ENCODE data around the gene SLC6A11. TPM values are rescaled to one million over a fixed set of nuclear protein-coding genes. Genes with fewer than 3 reads are reported as not detected.

The SLC6A11 gene
- polyA plus RNA-seq, 1 donor (not counting 4 experiments of a cell fraction or from before 2014, with no cell fraction given), result 9.8 TPM

GRCh38 chr3:10813425-10813824, 2.6 kb upstream of the SLC6A11 start:
- FAIRE-seq (no peak), DNase-seq (ENCODE audit: low read depth, low spot score) (no peak)
- H3K36me3 ChIP-seq (ENCODE audit: control insufficient read depth in 2 of 2, extremely low read depth in 1 of 2, insufficient read depth in 2 of 2, low read length in 2 of 2), result no peaks in the 10 kb centered on the region
- H3K9me3 ChIP-seq (ENCODE audit: control insufficient read depth, low read depth, low read length), result no peaks in the 10 kb centered on the region
- no peaks in the 10 kb centered on the region for H3K79me2 ChIP-seq (ENCODE audit: control insufficient read depth, insufficient read depth, low read length)
- H3K4me3 ChIP-seq (ENCODE audit: control insufficient read depth in 2 of 3, extremely low read depth in 1 of 3, insufficient read depth in 2 of 3, low read depth in 1 of 3, low read length in 3 of 3), result no peak overlapping the region
- no peaks in the 10 kb centered on the region for H4K20me1 ChIP-seq (ENCODE audit: control insufficient read depth, extremely low read depth, insufficient read depth, low read length)
- no peak overlapping the region for H3K4me2 ChIP-seq (ENCODE audit: control insufficient read depth, extremely low read depth, insufficient read depth, low read depth, low read length)
- H3K9me1 ChIP-seq (ENCODE audit: control insufficient read depth, extremely low read depth, insufficient read depth, low read length), result no peaks in the 10 kb centered on the region
- H3K27me3 ChIP-seq (ENCODE audit: control insufficient read depth, extremely low read depth, insufficient read depth, low read length), result no peaks in the 10 kb centered on the region
- no peak for TF ChIP-seq EZH2 (IDR thresholded peaks at IDR 0.05; ENCODE audit: low read length)
- TF ChIP-seq, protein P1, sequence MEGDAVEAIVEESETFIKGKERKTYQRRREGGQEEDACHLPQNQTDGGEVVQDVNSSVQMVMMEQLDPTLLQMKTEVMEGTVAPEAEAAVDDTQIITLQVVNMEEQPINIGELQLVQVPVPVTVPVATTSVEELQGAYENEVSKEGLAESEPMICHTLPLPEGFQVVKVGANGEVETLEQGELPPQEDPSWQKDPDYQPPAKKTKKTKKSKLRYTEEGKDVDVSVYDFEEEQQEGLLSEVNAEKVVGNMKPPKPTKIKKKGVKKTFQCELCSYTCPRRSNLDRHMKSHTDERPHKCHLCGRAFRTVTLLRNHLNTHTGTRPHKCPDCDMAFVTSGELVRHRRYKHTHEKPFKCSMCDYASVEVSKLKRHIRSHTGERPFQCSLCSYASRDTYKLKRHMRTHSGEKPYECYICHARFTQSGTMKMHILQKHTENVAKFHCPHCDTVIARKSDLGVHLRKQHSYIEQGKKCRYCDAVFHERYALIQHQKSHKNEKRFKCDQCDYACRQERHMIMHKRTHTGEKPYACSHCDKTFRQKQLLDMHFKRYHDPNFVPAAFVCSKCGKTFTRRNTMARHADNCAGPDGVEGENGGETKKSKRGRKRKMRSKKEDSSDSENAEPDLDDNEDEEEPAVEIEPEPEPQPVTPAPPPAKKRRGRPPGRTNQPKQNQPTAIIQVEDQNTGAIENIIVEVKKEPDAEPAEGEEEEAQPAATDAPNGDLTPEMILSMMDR (optimal IDR thresholded peaks at IDR 0.05 in 1 of 3, IDR thresholded peaks at IDR 0.05 in 1 of 3, conservative IDR thresholded peaks at IDR 0.05 in 1 of 3; ENCODE audit: extremely low read depth in 1 of 3, insufficient read depth in 2 of 3, low read length in 3 of 3), result no peak
- H2AFZ ChIP-seq (ENCODE audit: control insufficient read depth, low read length), result no peak overlapping the region
- H3K4me1 ChIP-seq (ENCODE audit: control insufficient read depth, extremely low read depth, insufficient read depth, low read length), result peaks cover 9% of the 10 kb centered on the region
- H3K9ac ChIP-seq (ENCODE audit: control insufficient read depth, extremely low read depth, insufficient read depth, low read length), result no peak overlapping the region
- H3K27ac ChIP-seq (ENCODE audit: control insufficient read depth, insufficient read depth, low read length), result no peak overlapping the region
- dilution Hi-C loops (cut with MboI; ENCODE audit: extremely low pct_ligation_motif_present, low sequenced_read_pairs), result no loop called here

DNA sequence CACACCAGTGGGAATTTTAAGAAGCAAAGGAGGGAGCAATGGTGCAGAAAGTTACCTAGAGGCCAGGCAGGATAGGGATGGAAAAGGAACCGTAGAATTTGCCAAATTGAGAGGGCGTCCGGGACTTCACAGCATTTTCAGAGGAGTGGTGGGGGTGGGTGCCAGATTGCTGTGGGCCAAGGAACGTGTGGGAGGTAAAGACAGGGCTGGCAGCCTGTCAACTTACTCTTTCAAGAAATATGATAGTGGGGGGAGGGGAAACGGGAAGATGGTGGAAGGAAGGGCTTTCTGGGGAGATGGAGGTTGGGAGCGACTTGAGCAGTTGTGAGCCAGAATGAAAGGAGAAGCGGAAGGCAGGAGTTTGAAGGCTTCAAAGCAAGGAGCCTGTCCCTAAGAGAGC, 1.4 kb upstream of the SLC6A11 start:
- FAIRE-seq, result no peak
- Histone ChIP-seq H3K27me3 (ENCODE audit: control insufficient read depth, extremely low read depth, insufficient read depth, low read length) (no peaks in the 10 kb centered on the region), H3K9me3 (ENCODE audit: control insufficient read depth, low read depth, low read length) (no peaks in the 10 kb centered on the region)

More for the DNA sequence above, 1.4 kb upstream of the SLC6A11 start:
- no peak for TF ChIP-seq EZH2 (IDR thresholded peaks at IDR 0.05; ENCODE audit: low read length)
- TF ChIP-seq, protein P1 (optimal IDR thresholded peaks at IDR 0.05 in 1 of 3, IDR thresholded peaks at IDR 0.05 in 1 of 3, conservative IDR thresholded peaks at IDR 0.05 in 1 of 3; ENCODE audit: extremely low read depth in 1 of 3, insufficient read depth in 2 of 3, low read length in 3 of 3), result no peak
- Histone ChIP-seq H3K4me2 (ENCODE audit: control insufficient read depth, extremely low read depth, insufficient read depth, low read depth, low read length) (no peak overlapping the region), H3K36me3 (ENCODE audit: control insufficient read depth in 2 of 2, extremely low read depth in 1 of 2, insufficient read depth in 2 of 2, low read length in 2 of 2) (peaks cover 0 to 2% of the 10 kb centered on the region in 2 experiments), H2AFZ (ENCODE audit: control insufficient read depth, low read length) (no peak overlapping the region), H3K79me2 (ENCODE audit: control insufficient read depth, insufficient read depth, low read length) (no peaks in the 10 kb centered on the region), H3K4me3 (ENCODE audit: control insufficient read depth in 2 of 3, extremely low read depth in 1 of 3, insufficient read depth in 2 of 3, low read depth in 1 of 3, low read length in 3 of 3) (no peak overlapping the region), H4K20me1 (ENCODE audit: control insufficient read depth, extremely low read depth, insufficient read depth, low read length) (no peaks in the 10 kb centered on the region), H3K9ac (ENCODE audit: control insufficient read depth, extremely low read depth, insufficient read depth, low read length) (no peak overlapping the region), H3K27ac (ENCODE audit: control insufficient read depth, insufficient read depth, low read length) (no peak overlapping the region), H3K4me1 (ENCODE audit: control insufficient read depth, extremely low read depth, insufficient read depth, low read length) (peaks cover 9% of the 10 kb centered on the region), H3K9me1 (ENCODE audit: control insufficient read depth, extremely low read depth, insufficient read depth, low read length) (no peaks in the 10 kb centered on the region)
- DNase-seq (ENCODE audit: low read depth, low spot score), result no peak
- dilution Hi-C loops (cut with MboI; ENCODE audit: extremely low pct_ligation_motif_present, low sequenced_read_pairs), result no loop called here
